Mucosa of stomach (tissue), 1 donor: Measurements from ENCODE around the gene ZSCAN30.
A peak's percentile ranks its signal among the peaks of the same experiment; 100 is the strongest.

Experiments
- H3K27me3 ChIP-seq: one replicate; pipeline ENCODE4 v1.7.0; 2013; ENCODE audit warnings: mild to moderate bottlenecking, low read length; ENCODE audit not compliant: control insufficient read depth, insufficient read depth
- H3K36me3 ChIP-seq: one replicate; pipeline ENCODE4 v1.7.0; 2013; ENCODE audit warnings: low read length; ENCODE audit not compliant: control insufficient read depth, insufficient read depth
- H3K4me1 ChIP-seq: one replicate; pipeline ENCODE4 v1.7.0; 2013; ENCODE audit warnings: mild to moderate bottlenecking, low read length; ENCODE audit not compliant: control insufficient read depth, insufficient read depth
- H3K4me3 ChIP-seq: one replicate; pipeline ENCODE4 v1.7.0; 2013; ENCODE audit warnings: low read length
- H3K9ac ChIP-seq: one replicate; pipeline ENCODE4 v1.7.0; 2013; ENCODE audit warnings: mild to moderate bottlenecking, low read length, moderate library complexity
- H3K9me3 ChIP-seq: one replicate; pipeline ENCODE4 v1.7.0; 2013; ENCODE audit warnings: mild to moderate bottlenecking, low read length, moderate library complexity; ENCODE audit not compliant: control insufficient read depth
- donor health status: Pancreatic carcinoma.

The ZSCAN30 gene

GRCh38 chr18:35276267-35276666 is 13.8 kb downstream of the ZSCAN30 start:
- Histone ChIP-seq H3K36me3 (no peaks in the 10 kb centered on the region), H3K27me3 (no peaks in the 10 kb centered on the region), H3K4me1 (no peaks in the 10 kb centered on the region), H3K9ac (no peak overlapping the region), H3K4me3 (no peak overlapping the region), H3K9me3 (no peaks in the 10 kb centered on the region)

GRCh38 chr18:35271656-35272055 is 18.4 kb downstream of the ZSCAN30 start:
- Histone ChIP-seq H3K27me3 (no peaks in the 10 kb centered on the region), H3K9ac (no peak overlapping the region), H3K4me3 (no peak overlapping the region), H3K4me1 (peaks cover 6% of the 10 kb centered on the region), H3K9me3 (no peaks in the 10 kb centered on the region), H3K36me3 (no peaks in the 10 kb centered on the region)

GRCh38 chr18:35268821-35269220 is 21.2 kb downstream of the ZSCAN30 start:
- Histone ChIP-seq H3K27me3 (no peaks in the 10 kb centered on the region), H3K4me1 (peaks cover 6% of the 10 kb centered on the region)

GRCh38 chr18:35267809-35268208 is 22.2 kb downstream of the ZSCAN30 start:
- H3K36me3 ChIP-seq = no peaks in the 10 kb centered on the region
- H3K4me1 ChIP-seq = peaks cover 6% of the 10 kb centered on the region
- H3K9me3 ChIP-seq = no peaks in the 10 kb centered on the region
- H3K9ac ChIP-seq = no peak overlapping the region
- peak overlapping the region; percentile 39 for H3K4me3 ChIP-seq
- no peaks in the 10 kb centered on the region for H3K27me3 ChIP-seq

More at GRCh38 chr18:35268821-35269220, 21.2 kb downstream of the ZSCAN30 start:
- no peak overlapping the region for H3K4me3 ChIP-seq
- H3K9me3 ChIP-seq = no peaks in the 10 kb centered on the region
- H3K36me3 ChIP-seq = no peaks in the 10 kb centered on the region
- no peak overlapping the region for H3K9ac ChIP-seq

GRCh38 chr18:35267161-35267651 is 22.8 kb downstream of the ZSCAN30 start:
- Histone ChIP-seq H3K4me3 (peak overlapping the region; percentile 64), H3K9ac (peak overlapping the region; percentile 84)

GRCh38 chr18:35264409-35264808 is 25.6 kb downstream of the ZSCAN30 start:
- no peak overlapping the region for H3K9ac ChIP-seq
- no peak overlapping the region for H3K4me3 ChIP-seq
- no peaks in the 10 kb centered on the region for H3K36me3 ChIP-seq
- H3K9me3 ChIP-seq = no peaks in the 10 kb centered on the region
- no peaks in the 10 kb centered on the region for H3K27me3 ChIP-seq
- H3K4me1 ChIP-seq = peaks cover 6% of the 10 kb centered on the region

More at GRCh38 chr18:35267161-35267651, 22.8 kb downstream of the ZSCAN30 start:
- Histone ChIP-seq H3K36me3 (no peaks in the 10 kb centered on the region), H3K9me3 (no peaks in the 10 kb centered on the region), H3K4me1 (peaks cover 6% of the 10 kb centered on the region), H3K27me3 (no peaks in the 10 kb centered on the region)

- no peaks in the 10 kb centered on the region for H3K4me1 ChIP-seq
- no peak overlapping the region for H3K4me3 ChIP-seq
- H3K9ac ChIP-seq = no peak overlapping the region
- no peaks in the 10 kb centered on the region for H3K27me3 ChIP-seq
- H3K9me3 ChIP-seq = no peaks in the 10 kb centered on the region
- no peaks in the 10 kb centered on the region for H3K36me3 ChIP-seq
These were observed 33.1 kb downstream of the ZSCAN30 start for GRCh38 chr18:35256947-35257346.

- H3K9me3 ChIP-seq = no peaks in the 10 kb centered on the region
- H3K4me1 ChIP-seq = no peaks in the 10 kb centered on the region
- H3K27me3 ChIP-seq = no peaks in the 10 kb centered on the region
- no peak overlapping the region for H3K4me3 ChIP-seq
- H3K36me3 ChIP-seq = no peaks in the 10 kb centered on the region
- H3K9ac ChIP-seq = no peak overlapping the region
These were observed 36.3 kb downstream of the ZSCAN30 start for GRCh38 chr18:35253655-35254287.

GRCh38 chr18:35252466-35252865 is 37.6 kb downstream of the ZSCAN30 start:
- no peaks in the 10 kb centered on the region for H3K27me3 ChIP-seq
- no peak overlapping the region for H3K4me3 ChIP-seq
- no peaks in the 10 kb centered on the region for H3K4me1 ChIP-seq
- no peak overlapping the region for H3K9ac ChIP-seq
- no peaks in the 10 kb centered on the region for H3K9me3 ChIP-seq
- no peaks in the 10 kb centered on the region for H3K36me3 ChIP-seq

GRCh38 chr18:35248429-35248828 is 41.6 kb downstream of the ZSCAN30 start:
- H3K27me3 ChIP-seq = no peaks in the 10 kb centered on the region
- no peaks in the 10 kb centered on the region for H3K9me3 ChIP-seq
- peaks cover 5% of the 10 kb centered on the region for H3K36me3 ChIP-seq
- no peaks in the 10 kb centered on the region for H3K4me1 ChIP-seq
- no peak overlapping the region for H3K4me3 ChIP-seq
- H3K9ac ChIP-seq = no peak overlapping the region

GRCh38 chr18:35247412-35248249 is 42.4 kb downstream of the ZSCAN30 start:
- Histone ChIP-seq H3K27me3 (no peaks in the 10 kb centered on the region), H3K36me3 (peaks cover 5% of the 10 kb centered on the region), H3K4me1 (no peaks in the 10 kb centered on the region), H3K9ac (no peak overlapping the region), H3K4me3 (no peak overlapping the region), H3K9me3 (no peaks in the 10 kb centered on the region)

GRCh38 chr18:35246831-35247230 is 43.2 kb downstream of the ZSCAN30 start:
- H3K36me3 ChIP-seq = peaks cover 5% of the 10 kb centered on the region
- H3K27me3 ChIP-seq = no peaks in the 10 kb centered on the region
- H3K4me1 ChIP-seq = no peaks in the 10 kb centered on the region
- H3K9ac ChIP-seq = no peak overlapping the region
- no peaks in the 10 kb centered on the region for H3K9me3 ChIP-seq
- H3K4me3 ChIP-seq = no peak overlapping the region
